Smooth muscle cell (in vitro differentiated cells): ENCODE data around the gene WIPF2. TPM values are rescaled to one million over a fixed set of nuclear protein-coding genes. Genes with fewer than 3 reads are reported as not detected.

ENCODE experiments used
- DNase-seq: peaks from one replicate; lab custom pipeline; 2025; ENCODE audit not compliant: unreplicated experiment; lab: John Stamatoyannopoulos, UW
- H2AFZ ChIP-seq: fragments of 200-600 bp; sonication (generic); 2 replicates; pipeline ENCODE4 v1.6.0; 2016; ENCODE audit warnings: antibody characterized with exemption, low read depth, mild to moderate bottlenecking
- H3F3A ChIP-seq: fragments of 200-600 bp; sonication (generic); 2 replicates; pipeline ENCODE4 v1.6.0; 2017; ENCODE audit warnings: antibody characterized with exemption, low read depth
- H3K27ac ChIP-seq: fragments of 200-600 bp; sonication (generic); 2 replicates; pipeline ENCODE4 v1.5.1; 2016; ENCODE audit warnings: low read depth, mild to moderate bottlenecking
- H3K27me3 ChIP-seq: fragments of 200-600 bp; sonication (generic); 2 replicates; pipeline ENCODE4 v1.6.1; 2016; ENCODE audit warnings: low read depth, mild to moderate bottlenecking
- H3K36me3 ChIP-seq: fragments of 200-600 bp; sonication (generic); 2 replicates; pipeline ENCODE4 v1.5.1; 2016; ENCODE audit warnings: low read depth
- H3K4me1 ChIP-seq: fragments of 200-600 bp; sonication (generic); 2 replicates; pipeline ENCODE4 v1.5.1; 2016; ENCODE audit warnings: low read depth
- H3K4me2 ChIP-seq: fragments of 200-600 bp; sonication (generic); 2 replicates; pipeline ENCODE4 v1.6.0; 2016; ENCODE audit warnings: mild to moderate bottlenecking
- H3K4me3 ChIP-seq: fragments of 200-600 bp; sonication (generic); 2 replicates; pipeline ENCODE4 v1.5.1; 2016; ENCODE audit warnings: mild to moderate bottlenecking
- H3K79me2 ChIP-seq: fragments of 200-600 bp; sonication (generic); 2 replicates; pipeline ENCODE4 v1.6.0; 2016; ENCODE audit warnings: low read depth, mild to moderate bottlenecking
- H3K9ac ChIP-seq: fragments of 200-600 bp; sonication (generic); 2 replicates; pipeline ENCODE4 v1.6.0; 2016; ENCODE audit warnings: low read depth
- H3K9me3 ChIP-seq: fragments of 200-600 bp; sonication (generic); replicated peaks from 2 replicates; pipeline ENCODE4 v1.5.1; 2016; ENCODE audit warnings: low read depth
- H4K20me1 ChIP-seq: fragments of 200-600 bp; sonication (generic); 2 replicates; pipeline ENCODE4 v1.6.0; 2016; ENCODE audit warnings: low read depth
- WGBS: methylation state at CpG from one replicate; pipeline ENCODE4 v1.1.7; 2016; ENCODE audit warnings: low lambda C conversion rate; 5-methylcytosine and 5-hydroxymethylcytosine counted together
- polyA plus RNA-seq: library from polyadenylated mRNA; unstranded; fragments of >200 nt; fragmentation: Nextera tagmentation; extraction: Ambion mirVana; gene quantifications from 2 replicates; pipeline ENCODE4 v1.2.1, GENCODE V29; 2016
- total RNA-seq: library from RNA; depleted of rRNA; stranded (reverse); fragments of >200 nt; gene quantifications from 2 replicates; pipeline ENCODE4 v1.2.3, GENCODE V29; 2014
- TF ChIP-seq, protein P1 (sequence below): fragments of 200-600 bp; sonication (generic); IDR thresholded peaks from 2 replicates; pipeline ENCODE4 v1.5.1; 2017; ENCODE audit warnings: borderline replicate concordance, mild to moderate bottlenecking, antibody characterized with exemption; ENCODE audit not compliant: insufficient read depth, poor library complexity, severe bottlenecking

WIPF2 gene
- total and polyA plus RNA-seq, 2 experiments from 2014 or later: 6.7 to 13.9 TPM

DNA sequence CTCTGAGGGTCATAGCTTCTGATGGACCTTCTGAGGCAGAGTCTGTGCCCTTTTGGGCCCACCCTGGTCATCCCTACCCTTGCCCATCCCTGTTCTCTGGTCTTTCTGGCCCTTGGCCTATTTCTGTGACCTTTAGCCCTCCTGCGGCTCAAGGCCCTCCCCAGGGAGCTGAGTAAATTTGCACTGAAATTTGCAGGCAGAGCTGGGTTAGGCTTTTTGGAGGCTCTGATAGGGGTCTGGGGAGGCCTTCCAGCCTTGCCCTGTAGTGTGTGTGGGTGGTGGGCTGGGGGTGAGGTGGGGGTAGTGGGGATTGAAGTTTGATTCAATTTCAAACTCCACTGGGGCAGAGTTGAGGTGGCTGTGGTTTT lies 107.7 kb downstream of the WIPF2 start:
- no peak overlapping the region for H3K27ac ChIP-seq
- peaks cover 79% of the 10 kb centered on the region for H3K79me2 ChIP-seq
- no peak overlapping the region for H3K4me2 ChIP-seq
- no peaks in the 10 kb centered on the region for H3K9me3 ChIP-seq
- no peaks in the 10 kb centered on the region for H3K27me3 ChIP-seq
- no peak overlapping the region for H2AFZ ChIP-seq
- H4K20me1 ChIP-seq: peaks cover 92% of the 10 kb centered on the region
- no peak overlapping the region for H3K4me3 ChIP-seq
- no peaks in the 10 kb centered on the region for H3F3A ChIP-seq
- no peak for DNase-seq
- no peak overlapping the region for H3K9ac ChIP-seq
- 100% methylated on average over 1 of the region's 1 CpG for WGBS
- no peaks in the 10 kb centered on the region for H3K36me3 ChIP-seq
- TF ChIP-seq, protein P1, sequence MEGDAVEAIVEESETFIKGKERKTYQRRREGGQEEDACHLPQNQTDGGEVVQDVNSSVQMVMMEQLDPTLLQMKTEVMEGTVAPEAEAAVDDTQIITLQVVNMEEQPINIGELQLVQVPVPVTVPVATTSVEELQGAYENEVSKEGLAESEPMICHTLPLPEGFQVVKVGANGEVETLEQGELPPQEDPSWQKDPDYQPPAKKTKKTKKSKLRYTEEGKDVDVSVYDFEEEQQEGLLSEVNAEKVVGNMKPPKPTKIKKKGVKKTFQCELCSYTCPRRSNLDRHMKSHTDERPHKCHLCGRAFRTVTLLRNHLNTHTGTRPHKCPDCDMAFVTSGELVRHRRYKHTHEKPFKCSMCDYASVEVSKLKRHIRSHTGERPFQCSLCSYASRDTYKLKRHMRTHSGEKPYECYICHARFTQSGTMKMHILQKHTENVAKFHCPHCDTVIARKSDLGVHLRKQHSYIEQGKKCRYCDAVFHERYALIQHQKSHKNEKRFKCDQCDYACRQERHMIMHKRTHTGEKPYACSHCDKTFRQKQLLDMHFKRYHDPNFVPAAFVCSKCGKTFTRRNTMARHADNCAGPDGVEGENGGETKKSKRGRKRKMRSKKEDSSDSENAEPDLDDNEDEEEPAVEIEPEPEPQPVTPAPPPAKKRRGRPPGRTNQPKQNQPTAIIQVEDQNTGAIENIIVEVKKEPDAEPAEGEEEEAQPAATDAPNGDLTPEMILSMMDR: no peak
- H3K4me1 ChIP-seq: no peaks in the 10 kb centered on the region

DNA sequence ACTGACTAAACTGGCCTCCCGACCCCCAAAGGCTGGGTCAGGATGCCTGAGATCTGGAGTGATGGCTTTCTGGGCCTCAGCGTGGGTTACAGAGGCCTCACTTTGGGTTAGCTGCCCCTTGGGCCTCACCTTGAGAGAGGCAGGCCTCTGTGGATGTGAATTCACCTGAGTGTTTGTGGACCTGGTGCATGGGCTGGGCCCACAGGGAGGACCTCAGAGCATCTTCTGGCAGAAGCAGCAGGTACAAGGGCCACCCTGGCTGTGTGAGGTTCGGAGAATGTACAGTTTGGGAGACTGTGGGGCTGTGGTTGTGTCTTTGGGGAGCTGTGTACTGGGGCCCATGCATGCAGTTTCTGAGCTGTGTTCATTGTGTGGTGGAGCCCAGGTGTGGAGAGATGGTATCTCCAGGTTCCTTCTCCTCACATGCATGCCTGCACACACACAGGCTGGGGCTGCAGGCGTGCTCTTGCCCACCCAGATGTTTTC lies 108.2 kb downstream of the WIPF2 start:
- no peak overlapping the region for H3K27ac ChIP-seq
- WGBS: 100% methylated on average over 4 of the region's 4 CpGs

DNA sequence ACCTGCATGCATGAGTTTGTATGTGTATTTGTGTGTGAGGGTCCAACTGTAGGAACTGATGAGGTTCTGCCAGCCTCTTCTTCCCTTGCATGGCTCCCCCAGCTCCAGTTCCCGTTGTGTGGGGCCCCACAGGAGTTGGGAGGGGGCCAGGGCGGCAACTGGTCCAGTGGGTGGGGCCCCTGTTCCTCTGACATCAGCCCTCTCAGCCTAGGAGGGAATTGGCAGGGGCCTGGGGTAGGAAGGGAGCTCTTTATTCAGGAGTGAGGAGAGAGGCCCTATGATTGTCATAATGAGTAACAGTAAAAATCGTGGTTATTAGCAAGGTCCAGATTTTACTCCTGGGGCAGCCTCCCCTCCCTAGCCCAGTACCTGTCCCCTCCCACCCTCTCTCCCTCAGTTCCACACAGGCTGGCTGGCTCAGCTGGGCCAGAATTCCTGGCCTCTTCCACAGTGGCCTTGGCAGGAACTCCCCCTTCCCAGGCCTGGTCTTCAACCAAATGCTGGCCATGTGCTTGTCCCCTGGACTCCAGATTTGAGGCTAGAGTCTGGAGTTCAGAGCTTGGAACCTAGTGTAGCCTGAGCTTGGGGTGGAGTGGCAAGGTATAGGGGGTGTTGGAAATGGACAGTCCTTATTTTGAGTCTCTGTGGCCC lies 108.8 kb downstream of the WIPF2 start:
- TF ChIP-seq, protein P1: no peak
- H3K36me3 ChIP-seq: no peaks in the 10 kb centered on the region
- H3K9me3 ChIP-seq: no peaks in the 10 kb centered on the region
- H3K4me3 ChIP-seq: no peak overlapping the region
- H3K9ac ChIP-seq: no peak overlapping the region
- DNase-seq: no peak
- no peak overlapping the region for H3K4me2 ChIP-seq
- H3K27ac ChIP-seq: no peak overlapping the region
- no peak overlapping the region for H2AFZ ChIP-seq
- H3K79me2 ChIP-seq: peaks cover 68% of the 10 kb centered on the region
- no peaks in the 10 kb centered on the region for H3K4me1 ChIP-seq
- peaks cover 93% of the 10 kb centered on the region for H4K20me1 ChIP-seq
- H3K27me3 ChIP-seq: no peaks in the 10 kb centered on the region
- H3F3A ChIP-seq: no peaks in the 10 kb centered on the region
- 50% methylated on average over 3 of the region's 3 CpGs for WGBS

More for the DNA sequence above, 108.2 kb downstream of the WIPF2 start:
- no peak for DNase-seq
- no peak overlapping the region for H3K4me3 ChIP-seq
- H3F3A ChIP-seq: no peaks in the 10 kb centered on the region
- no peaks in the 10 kb centered on the region for H3K9me3 ChIP-seq
- H3K79me2 ChIP-seq: peaks cover 74% of the 10 kb centered on the region
- TF ChIP-seq, protein P1: no peak
- no peak overlapping the region for H3K4me2 ChIP-seq
- no peaks in the 10 kb centered on the region for H3K27me3 ChIP-seq
- no peaks in the 10 kb centered on the region for H3K4me1 ChIP-seq
- peaks cover 93% of the 10 kb centered on the region for H4K20me1 ChIP-seq
- no peaks in the 10 kb centered on the region for H3K36me3 ChIP-seq
- H3K9ac ChIP-seq: no peak overlapping the region
- H2AFZ ChIP-seq: no peak overlapping the region

DNA sequence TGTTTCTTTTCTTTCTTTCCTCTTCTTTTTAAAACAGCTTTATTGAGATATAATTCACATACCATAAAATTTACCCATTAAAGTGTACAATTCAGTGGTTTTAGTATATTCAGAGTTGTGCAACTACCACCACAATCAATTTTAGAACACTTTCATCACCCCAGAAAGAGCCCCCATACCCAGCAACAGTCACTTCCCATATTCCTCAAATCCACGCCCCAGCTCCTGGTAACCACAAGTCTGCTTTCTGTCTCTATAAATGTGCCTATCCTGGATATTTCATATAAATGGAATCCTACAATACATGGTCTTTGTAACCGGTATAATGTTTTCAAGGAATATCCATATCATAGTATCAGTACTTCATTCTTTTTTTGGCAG lies 109.3 kb downstream of the WIPF2 start:
- Histone ChIP-seq H2AFZ (no peak overlapping the region), H3K36me3 (no peaks in the 10 kb centered on the region), H4K20me1 (peaks cover 92% of the 10 kb centered on the region), H3K27me3 (no peaks in the 10 kb centered on the region), H3K4me1 (no peaks in the 10 kb centered on the region), H3F3A (no peaks in the 10 kb centered on the region), H3K4me3 (no peak overlapping the region), H3K27ac (no peak overlapping the region), H3K9me3 (no peaks in the 10 kb centered on the region), H3K79me2 (peaks cover 66% of the 10 kb centered on the region), H3K4me2 (no peak overlapping the region), H3K9ac (no peak overlapping the region)
- TF ChIP-seq, protein P1: no peak
- WGBS: 95% methylated on average over 2 of the region's 2 CpGs
- DNase-seq: no peak
